ENCODE results near the gene SFTPA1. TPM values are rescaled to one million over a fixed set of nuclear protein-coding genes. Genes with fewer than 3 reads are reported as not detected.

SFTPA1 gene
- total RNA-seq, 1 experiment from 2014 or later: not detected

GRCh38 chr10:79601939-79602338, 8.8 kb upstream of the SFTPA1 start:
- Histone ChIP-seq H2BK15ac (ENCODE audit: low read depth, low read length) (no peak overlapping the region), H2BK12ac (ENCODE audit: insufficient read length, low read depth, low read length) (no peak overlapping the region), H2BK5ac (ENCODE audit: insufficient read length, low read length) (no peak overlapping the region), H3K9me3 (ENCODE audit: control insufficient read depth, low read depth, low read length) (peaks cover 6% of the 10 kb centered on the region), H2BK20ac (ENCODE audit: low read depth, low read length, poor library complexity, severe bottlenecking) (no peak overlapping the region), H3K27ac (ENCODE audit: insufficient read length, low read depth, low read length) (no peak overlapping the region), H3K4me1 (ENCODE audit: insufficient read depth, low read length) (no peaks in the 10 kb centered on the region), H4K20me1 (ENCODE audit: control insufficient read depth, insufficient read depth, insufficient read length) (no peaks in the 10 kb centered on the region), H4K91ac (ENCODE audit: insufficient read length, low read depth, low read length) (no peak overlapping the region), H3K18ac (ENCODE audit: insufficient read length, low read depth, low read length) (no peak overlapping the region), H2AK5ac (ENCODE audit: insufficient read length, low read length) (no peak overlapping the region), H2BK120ac (ENCODE audit: low read depth, low read length, poor library complexity, severe bottlenecking) (no peak overlapping the region), H3K23ac (ENCODE audit: insufficient read length, low read depth, low read length) (no peak overlapping the region), H3K27me3 (ENCODE audit: insufficient read depth, low read length) (no peaks in the 10 kb centered on the region), H3K4ac (ENCODE audit: low read depth, low read length) (no peak overlapping the region), H3K23me2 (ENCODE audit: insufficient read length, low read depth, low read length, poor library complexity, severe bottlenecking) (no peaks in the 10 kb centered on the region), H3K9ac (ENCODE audit: extremely low read depth, insufficient read length, low read length) (no peak overlapping the region), H3K79me2 (ENCODE audit: insufficient read depth, low read length) (no peaks in the 10 kb centered on the region), H3K4me2 (ENCODE audit: insufficient read depth, insufficient read length, low read length) (no peak overlapping the region), H3T11ph (ENCODE audit: low read length) (no peak overlapping the region), H4K8ac (replicated peaks; ENCODE audit: insufficient read length, low read depth, low read length) (no peak overlapping the region), H3K79me1 (ENCODE audit: insufficient read depth, low read depth, low read length, poor library complexity, severe bottlenecking) (no peaks in the 10 kb centered on the region), H2AFZ (ENCODE audit: low read length) (no peak overlapping the region), H4K5ac (ENCODE audit: insufficient read length, low read depth, low read length) (no peak overlapping the region), H3K56ac (ENCODE audit: insufficient read length, low read depth, low read length) (no peak overlapping the region), H3K14ac (ENCODE audit: insufficient read depth, low read length) (no peak overlapping the region)
- no peak for TF ChIP-seq CTCF (conservative IDR thresholded peaks at IDR 0.05)
- peaks cover 9% of the 10 kb centered on the region for H3K27me3 Mint-ChIP-seq (ENCODE audit: low read depth)
- peaks cover 21 to 28% (median 25%) of the 10 kb centered on the region in 3 experiments for H3K36me3 Mint-ChIP-seq (ENCODE audit: insufficient read depth in 1 of 3, low read depth in 3 of 3)
- peaks cover 29 to 30% of the 10 kb centered on the region in 2 experiments for H3K9me3 Mint-ChIP-seq
- DNase-seq: no peak
- H3K4me1 Mint-ChIP-seq: peaks cover 21% of the 10 kb centered on the region in 2 experiments
- H3K4me3 Mint-ChIP-seq: no peak overlapping the region
- no CpG with 5 or more reads among the region's 1 CpG for WGBS (ENCODE audit: extremely low coverage, insufficient read length, low lambda C conversion rate)
- no peak overlapping the region for H3K27ac Mint-ChIP-seq
